Omental fat pad (tissue), 4 donors: Measurements from ENCODE around the gene LRP1. TPM values are rescaled to one million over a fixed set of nuclear protein-coding genes. Genes with fewer than 3 reads are reported as not detected.

Source experiments
- ATAC-seq: fragments of 150-250 bp; one replicate; pipeline ENCODE4 v1.9.1; 2016; ENCODE audit warnings: mild to moderate bottlenecking, moderate library complexity; ENCODE audit not compliant: low FRiP score
- DNase-seq: peaks from one replicate; pipeline ENCODE4 v3.0.0-alpha.2; 2019; ENCODE audit warnings: low spot score
- CTCF ChIP-seq, 3 donors: fragments of 450-650 bp; IDR thresholded peaks; one replicate each; pipeline ENCODE4 v1.5.1; 2016 to 2017; ENCODE audit warnings: antibody characterized with exemption in 3 of 3, mild to moderate bottlenecking in 3 of 3, moderate library complexity in 2 of 3
- total RNA-seq, 4 donors: library from RNA; depleted of rRNA; stranded (reverse); fragments of >200 nt; gene quantifications; one replicate each; pipeline ENCODE4 v1.1.0, GENCODE V29; 2016

Gene LRP1
- 100 to 1,000 TPM; 312 to 592 (median 571) TPM for total RNA-seq

GRCh38 chr12:57127726-57128518, at the start of gene LRP1:
LRP1 (plus strand) TSS chr12:57128483; CDS start chr12:57128965, 482 bp downstream.
- DNase-seq (no peak), ATAC-seq (peak; percentile 60)
- no peak for TF ChIP-seq CTCF (IDR thresholded peaks at IDR 0.05)

DNA sequence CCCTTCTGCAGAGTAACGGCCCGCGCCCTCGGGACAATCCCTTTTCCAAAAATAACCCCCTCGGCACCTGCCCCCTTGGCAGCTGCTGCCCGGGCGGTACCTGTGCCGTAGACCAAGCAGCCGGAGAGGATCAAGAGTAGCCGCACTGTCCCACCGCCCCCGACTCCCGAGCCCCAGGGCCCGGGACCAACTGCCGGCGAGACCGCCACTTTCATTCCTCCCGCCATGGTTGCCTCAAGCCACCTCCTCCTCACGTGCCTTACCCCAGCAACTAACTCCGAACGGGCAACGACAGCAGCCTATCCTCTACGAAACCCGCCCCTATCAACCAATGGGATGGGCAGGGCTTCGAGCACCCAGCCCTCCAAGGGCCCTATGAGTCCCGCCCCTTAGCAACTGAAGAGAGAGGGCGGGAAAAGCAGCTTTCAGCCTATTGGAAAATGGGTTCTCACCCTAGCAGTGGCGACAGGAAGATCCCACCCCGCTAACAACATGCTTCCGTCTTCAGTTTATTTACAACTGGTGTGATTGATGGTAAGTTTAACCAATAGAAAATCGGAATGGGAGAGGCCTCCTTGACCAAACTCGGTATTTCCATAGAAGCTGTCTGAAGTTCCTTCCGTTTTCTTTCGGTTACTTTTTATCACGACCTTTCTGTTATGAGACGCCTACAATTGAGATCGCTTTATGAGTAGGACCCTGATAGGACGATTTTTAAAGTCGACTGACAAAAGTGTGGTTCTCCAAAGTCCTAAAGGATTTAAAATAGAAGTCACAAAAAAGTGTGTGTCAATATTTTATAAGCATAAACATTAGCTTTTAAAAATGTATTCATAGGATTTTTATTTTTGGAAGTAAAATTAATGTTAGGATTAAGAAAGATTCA, 49.5 kb upstream of the LRP1 start, which contains the start of gene NEMP1:
Gene NEMP1 (minus strand): TSS at position 273 of the 886 bp plus-strand sequence. CDS start 46 bp downstream, at position 227.
- DNase-seq (peak; percentile 88), ATAC-seq (peak; percentile 100)
- TF ChIP-seq CTCF (IDR thresholded peaks at IDR 0.05) = no peak

DNA sequence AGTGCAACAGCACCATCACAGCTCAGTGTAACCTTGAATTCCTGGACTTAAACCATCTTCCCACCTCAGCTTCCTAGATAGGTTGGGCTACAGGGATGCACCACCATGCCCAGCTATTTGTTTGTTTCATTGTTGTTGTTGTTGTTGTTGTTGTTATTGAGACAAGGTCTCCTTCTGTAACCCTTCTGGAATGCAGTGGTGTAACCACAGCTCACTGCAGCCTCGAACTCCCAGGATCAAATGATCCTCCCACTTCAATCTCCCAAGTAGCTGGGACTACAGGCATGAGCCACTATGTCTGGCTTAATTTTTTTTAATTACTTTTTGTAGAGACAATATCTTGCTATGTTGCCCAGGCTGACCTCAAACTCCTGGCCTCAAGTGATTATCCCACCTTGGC, 48.5 kb upstream of the LRP1 start:
- ATAC-seq (no peak), DNase-seq (no peak)
- TF ChIP-seq CTCF (IDR thresholded peaks at IDR 0.05) = no peak

DNA sequence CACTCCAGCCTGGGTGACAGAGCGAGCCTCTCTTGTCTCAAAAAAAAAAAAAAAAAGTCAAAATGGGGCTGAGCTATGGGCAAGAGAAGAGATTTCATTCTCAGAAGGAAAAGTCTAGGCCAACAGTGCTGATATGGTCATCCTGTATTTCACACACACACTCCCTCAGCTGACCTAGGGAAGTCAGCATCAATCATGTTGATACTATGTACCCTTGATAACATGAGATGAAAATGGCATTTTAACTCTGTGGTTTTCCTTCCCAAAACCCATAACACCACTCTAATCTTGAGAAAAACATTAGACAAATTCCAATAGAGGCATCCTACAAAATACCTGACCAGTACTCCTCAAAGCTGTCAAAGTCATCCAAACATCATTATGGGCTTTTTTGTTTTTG, 47.4 kb upstream of the LRP1 start:
- no peak for TF ChIP-seq CTCF (IDR thresholded peaks at IDR 0.05)
- DNase-seq (no peak), ATAC-seq (no peak)

DNA sequence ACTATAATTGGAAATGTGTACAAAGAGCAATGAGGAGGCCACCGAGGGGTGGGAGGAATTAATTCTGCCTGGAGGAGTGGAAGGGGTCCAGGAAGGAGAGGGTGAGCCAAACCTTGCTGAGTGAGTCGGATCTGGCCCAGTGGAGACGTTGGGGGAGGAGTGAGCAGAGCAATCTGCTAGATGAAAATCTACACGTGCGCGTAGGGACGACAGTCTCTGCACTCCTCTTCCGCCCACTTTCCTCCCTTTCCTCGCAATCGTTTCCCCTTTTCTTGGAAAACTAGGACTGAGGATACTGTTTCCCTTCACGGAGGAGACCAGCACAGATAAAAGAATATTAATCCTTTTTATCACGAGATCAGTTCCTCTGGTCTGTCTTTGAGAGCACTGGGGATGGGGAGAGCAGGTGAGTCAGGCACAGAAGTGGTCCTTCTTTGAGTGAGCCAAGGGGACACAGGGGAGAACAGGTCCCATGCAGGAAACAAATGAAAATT, 42.2 kb upstream of the LRP1 start:
- ATAC-seq (no peak), DNase-seq (no peak)
- TF ChIP-seq CTCF (IDR thresholded peaks at IDR 0.05) = no peak

DNA sequence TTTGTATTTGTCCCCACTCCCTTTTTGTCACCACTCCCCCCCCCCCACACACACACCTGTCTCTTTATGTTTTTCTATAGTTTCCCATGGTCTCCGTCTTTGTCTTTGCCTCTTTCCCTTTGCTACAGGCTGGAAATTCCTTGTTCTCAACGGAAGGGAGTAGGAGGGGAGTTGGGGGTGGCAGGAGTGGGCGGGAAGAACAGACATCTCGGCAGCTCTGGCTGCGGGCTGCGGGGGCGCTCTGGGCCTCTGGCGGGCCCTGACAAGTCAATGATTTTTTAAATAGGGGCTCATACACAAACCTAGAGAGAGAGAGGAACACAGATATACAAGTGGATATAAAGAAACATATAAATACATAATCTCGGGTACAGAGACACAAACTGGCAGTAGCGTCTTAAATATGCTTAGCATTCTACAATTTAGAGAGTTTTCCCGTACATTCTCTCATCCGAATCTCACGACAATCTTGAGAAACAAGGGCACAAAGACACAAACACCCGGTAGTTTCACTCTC, 41.7 kb upstream of the LRP1 start:
- DNase-seq = no peak

More for the DNA sequence above, 41.7 kb upstream of the LRP1 start:
- no peak for ATAC-seq
- TF ChIP-seq CTCF (IDR thresholded peaks at IDR 0.05) = no peak
